GM19193 (cell line): ENCODE data around the gene MAP3K5.
A peak's percentile ranks its signal among the peaks of the same experiment; 100 is the strongest.

ENCODE experiments used
- POLR2A ChIP-seq: IDR thresholded peaks from 4 replicates; pipeline ENCODE4 v1.6.1; 2011; ENCODE audit not compliant: insufficient read depth, insufficient read length; ENCODE audit errors: extremely low read depth

Gene MAP3K5

GRCh38 chr6:136792410-136793262 is at the start of gene MAP3K5:
TSS of gene MAP3K5 (minus strand) at chr6:136792477. CDS start at chr6:136792157, 320 bp downstream.
- TF ChIP-seq POLR2A: peak; percentile 43

- TF ChIP-seq POLR2A: no peak
Observed at GRCh38 chr6:136840276-136841001, 48.2 kb upstream of the MAP3K5 start.

GRCh38 chr6:136831873-136832562 is 39.7 kb upstream of the MAP3K5 start:
- no peak for TF ChIP-seq POLR2A

- TF ChIP-seq POLR2A: no peak
Observed at GRCh38 chr6:136826216-136826615, 33.9 kb upstream of the MAP3K5 start.

GRCh38 chr6:136823128-136823660 is 30.9 kb upstream of the MAP3K5 start:
- TF ChIP-seq POLR2A: no peak

- peak; percentile 84 for TF ChIP-seq POLR2A
Observed at GRCh38 chr6:136822376-136823127, 30.3 kb upstream of the MAP3K5 start, which contains the start of gene PEX7. TSS of gene PEX7 (plus strand) at chr6:136822592. CDS start at chr6:136822666, 74 bp downstream.

- no peak for TF ChIP-seq POLR2A
Observed at GRCh38 chr6:136822046-136822375, 29.7 kb upstream of the MAP3K5 start.

GRCh38 chr6:136820561-136820960 is 28.3 kb upstream of the MAP3K5 start:
- no peak for TF ChIP-seq POLR2A

- TF ChIP-seq POLR2A: no peak
Observed at GRCh38 chr6:136816656-136817055, 24.4 kb upstream of the MAP3K5 start.

GRCh38 chr6:136812174-136812573 is 19.9 kb upstream of the MAP3K5 start:
- TF ChIP-seq POLR2A: no peak

- TF ChIP-seq POLR2A: no peak
Observed at GRCh38 chr6:136811272-136811671, 19.0 kb upstream of the MAP3K5 start.

GRCh38 chr6:136809091-136809860 is 17.0 kb upstream of the MAP3K5 start:
- no peak for TF ChIP-seq POLR2A

- no peak for TF ChIP-seq POLR2A
Observed at GRCh38 chr6:136803608-136804007, 11.3 kb upstream of the MAP3K5 start.

- no peak for TF ChIP-seq POLR2A
Observed at GRCh38 chr6:136801581-136801980, 9.3 kb upstream of the MAP3K5 start.
